ENCODE results near the gene HEXIM2.

HEXIM2 gene

DNA sequence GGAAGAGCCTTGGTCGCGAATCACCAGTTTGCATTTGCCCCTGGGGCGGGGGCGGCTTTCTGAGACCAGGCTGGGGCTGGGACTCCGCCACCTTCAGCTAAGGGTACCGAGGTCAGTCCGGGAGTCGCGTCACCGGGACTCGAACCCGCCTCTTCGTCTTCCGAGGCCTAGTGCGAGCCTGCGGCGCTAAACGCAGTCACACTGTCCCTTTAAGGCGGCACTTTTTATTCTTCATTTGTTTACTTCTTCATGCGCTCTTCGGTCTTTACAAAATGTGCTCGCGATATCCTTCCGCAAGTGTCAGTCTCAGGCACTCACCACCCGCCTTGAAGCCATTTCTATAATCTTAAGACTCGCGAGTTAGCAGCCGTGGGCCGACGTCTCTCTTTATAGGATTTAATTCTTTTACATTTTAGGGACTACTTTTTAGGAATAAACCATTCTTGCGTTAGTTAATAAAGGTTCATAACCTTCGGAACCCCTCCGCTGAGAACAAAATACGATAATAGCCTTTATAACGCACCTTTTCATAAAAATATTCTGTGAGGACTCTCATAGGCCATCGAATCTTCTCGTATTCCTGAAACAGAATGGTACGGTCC is 14.0 kb upstream of the HEXIM2 start:
- Histone ChIP-seq H3K27me3 (ENCODE audit: low read length) (no peaks in the 10 kb centered on the region), H3F3A (ENCODE audit: insufficient read depth) (peaks cover 19% of the 10 kb centered on the region), H3K27ac (ENCODE audit: low read depth, low read length) (peak overlapping the region; percentile 87), H2AFZ (ENCODE audit: low read depth, low read length, severe bottlenecking) (peak overlapping the region; percentile 46), H3K4me2 (ENCODE audit: low read depth, low read length, poor library complexity, severe bottlenecking) (peak overlapping the region; percentile 67), H3K9me3 (ENCODE audit: insufficient read depth, low read length) (no peaks in the 10 kb centered on the region), H3K4me3 (ENCODE audit: insufficient read depth, low read length, poor library complexity, severe bottlenecking) (peak overlapping the region; percentile 62), H3K9ac (ENCODE audit: low read length) (peak overlapping the region; percentile 58), H3K9me2 (replicated peaks; ENCODE audit: insufficient read depth, low read length) (no peaks in the 10 kb centered on the region), H4K20me1 (ENCODE audit: low read depth, low read length) (peaks cover 10% of the 10 kb centered on the region; the same call in 1 of the 2 replicates), H3K79me2 (ENCODE audit: insufficient read depth, low read length) (no peaks in the 10 kb centered on the region), H3K36me3 (ENCODE audit: low read length) (no peaks in the 10 kb centered on the region)
- TF ChIP-seq, protein P1, sequence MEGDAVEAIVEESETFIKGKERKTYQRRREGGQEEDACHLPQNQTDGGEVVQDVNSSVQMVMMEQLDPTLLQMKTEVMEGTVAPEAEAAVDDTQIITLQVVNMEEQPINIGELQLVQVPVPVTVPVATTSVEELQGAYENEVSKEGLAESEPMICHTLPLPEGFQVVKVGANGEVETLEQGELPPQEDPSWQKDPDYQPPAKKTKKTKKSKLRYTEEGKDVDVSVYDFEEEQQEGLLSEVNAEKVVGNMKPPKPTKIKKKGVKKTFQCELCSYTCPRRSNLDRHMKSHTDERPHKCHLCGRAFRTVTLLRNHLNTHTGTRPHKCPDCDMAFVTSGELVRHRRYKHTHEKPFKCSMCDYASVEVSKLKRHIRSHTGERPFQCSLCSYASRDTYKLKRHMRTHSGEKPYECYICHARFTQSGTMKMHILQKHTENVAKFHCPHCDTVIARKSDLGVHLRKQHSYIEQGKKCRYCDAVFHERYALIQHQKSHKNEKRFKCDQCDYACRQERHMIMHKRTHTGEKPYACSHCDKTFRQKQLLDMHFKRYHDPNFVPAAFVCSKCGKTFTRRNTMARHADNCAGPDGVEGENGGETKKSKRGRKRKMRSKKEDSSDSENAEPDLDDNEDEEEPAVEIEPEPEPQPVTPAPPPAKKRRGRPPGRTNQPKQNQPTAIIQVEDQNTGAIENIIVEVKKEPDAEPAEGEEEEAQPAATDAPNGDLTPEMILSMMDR (IDR thresholded peaks at IDR 0.05; ENCODE audit: insufficient read depth, low read length, poor library complexity, severe bottlenecking), result no peak
- TF ChIP-seq EZH2phosphoT487 (conservative IDR thresholded peaks at IDR 0.05; ENCODE audit: low read length), result no peak

DNA sequence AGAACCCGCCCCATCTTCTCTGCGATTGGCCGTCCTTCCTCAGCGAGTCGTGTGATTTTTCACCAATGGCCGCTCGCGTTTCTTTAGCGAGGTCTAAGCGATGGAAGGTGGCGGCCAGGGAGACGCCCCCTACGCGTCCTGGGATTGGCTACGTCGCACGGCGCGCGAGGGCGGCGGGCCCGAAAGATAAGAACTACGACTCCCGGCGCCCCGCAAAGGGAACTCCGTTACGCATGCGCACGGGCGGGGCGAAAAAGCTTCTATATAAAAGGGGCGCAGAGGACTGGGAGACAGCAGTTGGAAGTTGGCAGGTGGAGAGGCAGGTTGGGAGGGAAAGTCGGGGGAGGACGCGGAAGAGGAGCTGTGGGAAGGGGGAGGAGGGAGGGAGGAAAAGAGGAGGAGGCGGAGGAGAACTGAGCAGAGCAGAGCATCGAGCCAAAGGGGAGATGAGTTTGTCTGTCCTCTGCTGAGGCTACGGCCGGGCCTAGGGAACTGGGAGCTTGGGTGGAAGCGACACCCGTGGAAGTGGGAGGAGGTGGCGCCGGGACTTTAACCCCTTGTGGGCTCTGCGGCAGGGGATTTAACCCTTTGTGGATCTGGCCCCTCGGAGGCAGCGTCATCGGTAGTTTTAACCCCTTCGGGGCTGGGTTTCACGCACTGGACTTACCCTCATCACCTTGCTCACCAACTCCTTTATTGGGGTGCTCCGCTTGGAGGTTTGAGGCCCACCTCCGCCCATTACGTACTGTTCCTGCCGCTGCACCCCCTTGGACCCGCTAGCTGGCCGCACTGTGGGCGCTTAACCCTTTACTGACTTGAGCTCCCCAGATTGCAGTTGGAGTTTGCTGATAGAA is 13.3 kb upstream of the HEXIM2 start, which contains the start of gene HEXIM1:
TSS of gene HEXIM1 (plus strand) at position 293 of the 854 bp plus-strand sequence. CDS start 716 bp downstream, outside the sequence.
- peaks cover 19% of the 10 kb centered on the region for H3F3A ChIP-seq (ENCODE audit: insufficient read depth)
- no peaks in the 10 kb centered on the region for H3K79me2 ChIP-seq (ENCODE audit: insufficient read depth, low read length)
- peak within 1 kb of the TSS; percentile 46 for H2AFZ ChIP-seq (ENCODE audit: low read depth, low read length, severe bottlenecking)

DNA sequence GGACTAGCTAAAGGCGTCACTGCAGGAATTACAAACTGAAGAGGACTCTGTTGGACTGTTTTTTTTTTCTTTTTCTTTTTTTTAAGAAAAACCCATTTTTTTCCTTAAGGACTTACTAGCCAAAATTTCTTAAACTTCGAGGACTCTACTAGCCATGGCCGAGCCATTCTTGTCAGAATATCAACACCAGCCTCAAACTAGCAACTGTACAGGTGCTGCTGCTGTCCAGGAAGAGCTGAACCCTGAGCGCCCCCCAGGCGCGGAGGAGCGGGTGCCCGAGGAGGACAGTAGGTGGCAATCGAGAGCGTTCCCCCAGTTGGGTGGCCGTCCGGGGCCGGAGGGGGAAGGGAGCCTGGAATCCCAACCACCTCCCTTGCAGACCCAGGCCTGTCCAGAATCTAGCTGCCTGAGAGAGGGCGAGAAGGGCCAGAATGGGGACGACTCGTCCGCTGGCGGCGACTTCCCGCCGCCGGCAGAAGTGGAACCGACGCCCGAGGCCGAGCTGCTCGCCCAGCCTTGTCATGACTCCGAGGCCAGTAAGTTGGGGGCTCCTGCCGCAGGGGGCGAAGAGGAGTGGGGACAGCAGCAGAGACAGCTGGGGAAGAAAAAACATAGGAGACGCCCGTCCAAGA is 12.5 kb upstream of the HEXIM2 start:
- Histone ChIP-seq H3K9me2 (replicated peaks; ENCODE audit: insufficient read depth, low read length) (no peaks in the 10 kb centered on the region), H3K4me3 (ENCODE audit: insufficient read depth, low read length, poor library complexity, severe bottlenecking) (peak overlapping the region; percentile 70), H3K9me3 (ENCODE audit: insufficient read depth, low read length) (no peaks in the 10 kb centered on the region), H4K20me1 (ENCODE audit: low read depth, low read length) (peaks cover 10% of the 10 kb centered on the region; the same call in 1 of the 2 replicates), H3K27ac (ENCODE audit: low read depth, low read length) (peak overlapping the region; percentile 44), H3F3A (ENCODE audit: insufficient read depth) (peaks cover 19% of the 10 kb centered on the region), H3K79me2 (ENCODE audit: insufficient read depth, low read length) (no peaks in the 10 kb centered on the region), H3K9ac (ENCODE audit: low read length) (peak overlapping the region; percentile 58), H2AFZ (ENCODE audit: low read depth, low read length, severe bottlenecking) (no peak overlapping the region), H3K27me3 (ENCODE audit: low read length) (no peaks in the 10 kb centered on the region), H3K36me3 (ENCODE audit: low read length) (no peaks in the 10 kb centered on the region), H3K4me2 (ENCODE audit: low read depth, low read length, poor library complexity, severe bottlenecking) (peak overlapping the region; percentile 77)
- TF ChIP-seq, protein P1 (IDR thresholded peaks at IDR 0.05; ENCODE audit: insufficient read depth, low read length, poor library complexity, severe bottlenecking), result peak; percentile 94
- TF ChIP-seq EZH2phosphoT487 (conservative IDR thresholded peaks at IDR 0.05; ENCODE audit: low read length), result no peak

More for the DNA sequence above, 13.3 kb upstream of the HEXIM2 start, which contains the start of gene HEXIM1:
- H3K9me3 ChIP-seq (ENCODE audit: insufficient read depth, low read length), result no peaks in the 10 kb centered on the region
- H3K27ac ChIP-seq (ENCODE audit: low read depth, low read length), result peak within 1 kb of the TSS; percentile 87
- peak within 1 kb of the TSS; percentile 77 for H3K4me2 ChIP-seq (ENCODE audit: low read depth, low read length, poor library complexity, severe bottlenecking)
- peaks cover 10% of the 10 kb centered on the region; the same call in 1 of the 2 replicates for H4K20me1 ChIP-seq (ENCODE audit: low read depth, low read length)
- H3K4me3 ChIP-seq (ENCODE audit: insufficient read depth, low read length, poor library complexity, severe bottlenecking), result peak within 1 kb of the TSS; percentile 70
- TF ChIP-seq EZH2phosphoT487 (conservative IDR thresholded peaks at IDR 0.05; ENCODE audit: low read length), result no peak
- TF ChIP-seq, protein P1 (IDR thresholded peaks at IDR 0.05; ENCODE audit: insufficient read depth, low read length, poor library complexity, severe bottlenecking), result no peak
- H3K36me3 ChIP-seq (ENCODE audit: low read length), result no peaks in the 10 kb centered on the region
- peak within 1 kb of the TSS; percentile 58 for H3K9ac ChIP-seq (ENCODE audit: low read length)
- no peaks in the 10 kb centered on the region for H3K9me2 ChIP-seq (replicated peaks; ENCODE audit: insufficient read depth, low read length)
- H3K27me3 ChIP-seq (ENCODE audit: low read length), result no peaks in the 10 kb centered on the region
